NCI-H1694 (cell line): ENCODE results near the gene DEPDC1B.
"Not testable (repeated sequence)": the region's sequence is repeated elsewhere in the genome, so short reads cannot be mapped to it uniquely, and the experiment has no call there.

ENCODE experiments used
- DNase-seq: peaks from one replicate; lab custom pipeline; 2025; lab: John Stamatoyannopoulos, UW

The DEPDC1B gene, protein sequence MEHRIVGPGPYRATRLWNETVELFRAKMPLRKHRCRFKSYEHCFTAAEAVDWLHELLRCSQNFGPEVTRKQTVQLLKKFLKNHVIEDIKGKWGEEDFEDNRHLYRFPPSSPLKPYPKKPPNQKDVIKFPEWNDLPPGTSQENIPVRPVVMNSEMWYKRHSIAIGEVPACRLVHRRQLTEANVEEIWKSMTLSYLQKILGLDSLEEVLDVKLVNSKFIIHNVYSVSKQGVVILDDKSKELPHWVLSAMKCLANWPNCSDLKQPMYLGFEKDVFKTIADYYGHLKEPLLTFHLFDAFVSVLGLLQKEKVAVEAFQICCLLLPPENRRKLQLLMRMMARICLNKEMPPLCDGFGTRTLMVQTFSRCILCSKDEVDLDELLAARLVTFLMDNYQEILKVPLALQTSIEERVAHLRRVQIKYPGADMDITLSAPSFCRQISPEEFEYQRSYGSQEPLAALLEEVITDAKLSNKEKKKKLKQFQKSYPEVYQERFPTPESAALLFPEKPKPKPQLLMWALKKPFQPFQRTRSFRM

DNA sequence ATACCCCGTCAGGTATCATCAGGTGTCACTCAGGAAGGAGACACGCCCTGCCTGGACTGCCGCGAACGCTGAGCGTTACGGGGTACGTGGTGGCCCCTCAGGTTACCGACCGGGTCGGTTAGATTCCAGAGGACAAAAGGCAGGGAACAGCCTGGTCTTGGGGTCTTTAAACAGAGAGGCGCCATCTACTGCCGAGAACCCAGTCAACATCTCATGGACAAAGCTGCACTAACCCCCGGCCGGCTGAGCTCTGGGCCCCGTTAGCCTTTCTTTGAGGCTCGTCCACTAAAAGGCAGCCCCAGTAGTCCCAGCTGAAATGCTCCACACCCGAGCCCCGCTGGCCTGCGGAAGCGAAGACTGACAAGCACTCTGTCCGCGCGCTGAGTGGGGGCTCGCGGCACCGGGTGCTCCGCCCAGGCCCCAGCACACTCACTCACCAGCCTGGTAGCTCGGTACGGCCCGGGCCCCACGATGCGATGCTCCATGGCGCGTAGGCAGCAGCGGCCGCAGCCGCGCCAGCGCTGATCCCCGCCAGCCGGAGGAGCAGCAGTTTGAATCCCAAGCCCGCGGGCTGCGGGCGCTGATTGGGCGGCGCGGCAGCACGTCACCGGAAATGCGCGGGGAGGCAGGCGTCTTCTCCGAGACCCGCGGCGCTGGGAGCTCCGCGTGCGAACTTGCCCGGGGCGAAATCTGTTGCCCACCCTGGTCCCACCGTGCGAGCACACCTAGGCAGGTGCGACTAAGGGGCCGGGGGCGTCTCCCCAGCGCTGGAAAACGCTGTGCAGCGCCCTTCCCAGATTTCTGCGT lies at the start of gene DEPDC1B:
TSS of gene DEPDC1B (minus strand) at position 558 of the 807 bp plus-strand sequence. CDS start at position 485, 73 bp downstream.
- peak; percentile 74 for DNase-seq

DNA sequence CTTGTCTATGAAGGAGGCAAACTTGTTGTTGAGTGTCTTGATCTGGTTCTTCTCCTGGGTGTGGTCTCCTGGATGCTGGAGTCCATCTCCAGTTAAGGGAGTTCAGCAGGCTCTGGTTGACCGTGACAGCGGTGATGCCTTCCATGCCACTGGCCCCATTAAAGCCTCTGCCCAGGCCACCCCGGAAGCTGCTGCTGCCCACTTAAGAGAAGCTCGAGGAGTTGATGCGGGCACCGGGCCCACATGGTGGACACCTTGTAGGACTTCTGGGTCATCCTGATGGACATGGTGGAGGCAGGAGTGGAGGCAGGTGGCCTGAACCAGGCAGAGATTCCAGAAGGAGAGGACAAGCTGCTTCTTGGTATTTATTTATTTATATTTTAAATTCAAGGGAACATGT lies 44.7 kb upstream of the DEPDC1B start:
- no peak for DNase-seq

DNA sequence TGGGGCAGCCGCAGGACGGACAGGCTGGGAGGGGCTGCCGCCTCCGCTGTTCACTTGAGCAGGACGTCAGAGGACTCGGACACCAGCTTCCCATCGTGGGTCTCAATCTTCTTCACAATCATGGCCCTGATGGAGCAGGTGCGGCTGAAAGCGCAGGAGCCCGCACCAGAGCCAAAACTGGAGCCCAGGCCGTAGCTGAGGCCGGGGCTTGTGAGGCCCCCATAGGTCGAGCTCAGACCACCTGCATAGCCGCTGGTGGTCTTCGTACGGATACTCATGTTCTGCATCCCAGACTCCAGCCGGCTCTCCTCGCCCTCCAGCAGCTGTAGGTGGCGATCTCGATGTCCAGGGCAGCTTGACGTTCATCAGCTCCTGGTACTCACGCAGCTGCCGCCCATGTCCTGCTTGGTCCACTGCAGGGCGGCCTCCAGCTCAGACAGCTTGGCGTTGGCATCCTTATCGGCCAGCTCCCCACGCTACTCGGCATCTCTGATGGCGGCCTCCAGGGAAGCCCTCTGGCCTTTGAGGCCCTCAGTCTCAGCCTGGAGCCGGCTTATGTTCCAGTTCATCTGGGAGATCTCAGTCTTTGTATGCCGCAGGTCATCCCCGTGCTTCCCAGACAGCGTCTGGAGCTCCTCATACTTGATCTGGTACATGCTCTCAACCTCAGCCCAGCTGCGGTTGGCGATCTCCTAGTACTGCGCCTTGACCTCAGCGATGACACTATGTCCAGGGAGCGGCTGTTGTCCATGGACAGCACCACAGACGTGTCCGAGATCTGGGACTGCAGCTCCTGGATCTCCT lies 43.7 kb upstream of the DEPDC1B start:
- DNase-seq: no peak

DNA sequence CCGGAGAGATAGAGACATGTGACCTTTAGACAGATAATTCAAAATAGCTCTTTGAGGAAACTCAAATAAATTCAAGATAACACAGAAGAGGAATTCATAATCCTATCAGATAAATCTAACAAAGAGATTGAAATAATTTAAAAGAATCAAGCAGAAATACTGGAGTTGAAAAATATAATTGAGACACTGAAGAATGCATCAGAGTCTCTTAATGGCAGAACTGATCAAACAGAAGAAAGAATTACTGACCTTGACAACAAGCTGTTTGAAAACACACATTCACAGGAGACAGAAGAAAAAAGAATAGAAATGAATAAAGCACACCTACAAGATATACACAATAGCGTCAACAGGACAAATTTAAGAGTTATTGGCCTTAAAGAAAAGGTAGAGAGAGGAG lies 40.4 kb upstream of the DEPDC1B start:
- DNase-seq: no peak

DNA sequence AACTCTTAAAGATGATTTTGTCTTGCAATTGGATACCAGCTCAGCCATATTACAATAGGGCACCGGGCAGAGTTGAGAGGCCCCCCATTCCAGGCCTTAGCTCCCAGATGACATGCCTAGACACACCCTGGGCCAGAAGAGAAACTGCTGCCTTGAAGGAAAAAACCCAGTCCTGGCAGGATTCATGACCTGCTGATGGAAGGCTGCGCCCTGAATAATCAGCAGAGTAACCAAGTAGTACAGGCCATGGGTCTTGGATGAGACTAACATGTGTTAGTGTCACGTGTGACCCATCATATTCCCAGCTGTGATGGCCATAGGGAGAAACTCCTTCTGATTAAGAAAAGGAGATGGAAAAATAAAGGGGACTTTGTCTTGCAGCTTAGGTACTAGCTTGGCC lies 39.0 kb upstream of the DEPDC1B start:
- DNase-seq: no peak

DNA sequence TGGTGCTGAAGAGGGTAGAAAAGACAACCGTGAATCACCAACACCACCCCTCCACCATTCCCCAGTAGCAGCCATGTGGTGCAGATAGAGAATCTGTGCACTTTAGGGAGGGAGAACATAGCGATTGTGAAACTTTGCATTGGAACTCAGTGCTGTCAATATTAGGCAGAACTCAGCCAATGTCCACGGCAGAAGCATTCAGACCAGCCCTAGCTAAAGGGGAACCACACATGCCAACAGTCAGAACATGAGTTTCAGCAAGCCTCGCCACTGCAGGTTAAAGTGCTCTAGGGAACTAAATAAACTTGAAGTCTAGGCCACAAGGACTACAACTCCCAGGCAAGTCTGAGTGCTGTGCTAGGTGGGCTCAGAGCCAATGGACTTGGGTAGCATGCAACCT lies 38.5 kb upstream of the DEPDC1B start:
- DNase-seq: no peak

DNA sequence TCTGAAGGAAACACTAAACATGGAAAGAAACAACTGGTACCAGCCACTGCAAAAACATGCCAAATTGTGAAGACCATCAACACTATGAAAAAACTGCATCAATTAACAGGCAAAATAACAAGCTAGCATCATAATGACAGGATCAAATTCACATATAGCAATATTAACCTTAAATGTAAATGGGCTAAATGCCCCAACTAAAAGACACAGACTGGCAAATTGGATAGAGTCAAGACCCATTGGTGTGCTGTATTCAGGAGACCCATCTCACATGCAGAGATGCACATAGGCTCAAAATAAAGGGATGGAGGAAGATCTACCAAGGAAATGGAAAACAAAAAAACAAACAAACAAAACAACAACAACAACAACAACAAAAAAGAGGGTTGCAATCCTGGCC lies 30.9 kb upstream of the DEPDC1B start:
- DNase-seq: not testable (repeated sequence)

DNA sequence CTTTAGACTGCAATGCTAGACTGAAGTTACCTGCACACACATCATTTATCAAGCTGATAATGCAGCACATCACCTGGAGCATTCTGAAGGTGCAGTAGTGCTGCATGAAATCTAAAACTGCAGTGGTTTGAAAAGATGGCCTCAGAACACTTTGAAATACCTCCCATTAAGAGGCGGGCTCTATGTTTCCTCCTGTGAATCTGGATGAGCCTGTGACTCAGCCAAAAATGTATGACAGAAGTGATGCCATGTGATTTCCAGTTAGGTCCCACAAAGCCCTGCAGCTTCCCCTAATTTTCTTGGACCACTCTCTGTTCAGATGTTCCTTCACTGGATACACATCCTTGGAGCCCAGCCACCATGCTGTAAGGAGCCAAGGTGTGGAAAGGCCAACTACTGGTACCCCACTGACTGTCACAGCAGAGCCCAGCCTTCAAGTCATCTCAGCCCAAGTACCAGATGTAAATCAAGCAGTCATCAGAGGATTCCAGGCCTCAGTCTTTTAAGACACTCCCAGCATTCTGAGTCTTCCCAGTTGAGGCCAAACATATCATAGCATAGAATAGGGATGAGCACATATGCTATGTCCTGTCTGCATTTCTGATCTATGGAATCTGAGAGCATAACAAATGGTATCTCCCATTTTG lies 27.2 kb upstream of the DEPDC1B start:
- no peak for DNase-seq

DNA sequence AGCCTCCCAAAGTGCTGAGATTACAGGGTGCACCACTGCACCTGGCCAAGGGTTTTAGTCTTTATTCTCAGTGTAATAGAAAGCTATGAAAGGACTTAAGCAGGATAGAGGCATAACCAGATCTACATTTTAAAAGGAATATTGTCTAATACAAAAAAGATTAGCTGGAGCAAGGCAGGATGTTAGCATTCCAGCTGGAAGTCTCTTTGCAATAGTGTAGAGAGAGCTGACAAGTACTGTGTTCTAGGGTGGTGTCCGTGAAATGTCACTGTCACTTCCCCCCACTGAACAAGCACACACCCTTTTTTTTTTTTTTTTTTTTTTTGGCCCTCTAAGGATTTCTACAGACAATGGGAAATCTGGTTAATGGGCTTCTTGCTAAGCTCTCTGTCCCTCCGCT lies 24.2 kb upstream of the DEPDC1B start:
- DNase-seq: no peak

DNA sequence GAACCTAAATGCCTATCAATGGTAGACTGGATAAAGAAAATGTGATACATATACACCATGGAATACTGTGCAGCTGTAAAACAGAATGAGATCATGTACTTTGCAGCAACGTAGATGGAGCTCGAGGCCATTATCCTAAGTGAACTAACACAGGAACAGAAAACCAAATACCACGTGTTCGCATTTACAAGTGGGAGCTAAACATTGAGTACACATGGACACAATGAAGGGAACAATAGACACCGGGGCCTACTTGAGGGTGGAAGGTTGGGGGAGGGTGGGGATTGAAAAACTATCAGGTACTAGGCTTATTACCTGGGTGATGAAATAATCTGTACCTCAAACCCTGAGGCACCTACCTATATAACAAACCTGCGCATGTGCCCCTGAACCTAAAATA lies 22.4 kb upstream of the DEPDC1B start:
- peak; percentile 22 for DNase-seq

DNA sequence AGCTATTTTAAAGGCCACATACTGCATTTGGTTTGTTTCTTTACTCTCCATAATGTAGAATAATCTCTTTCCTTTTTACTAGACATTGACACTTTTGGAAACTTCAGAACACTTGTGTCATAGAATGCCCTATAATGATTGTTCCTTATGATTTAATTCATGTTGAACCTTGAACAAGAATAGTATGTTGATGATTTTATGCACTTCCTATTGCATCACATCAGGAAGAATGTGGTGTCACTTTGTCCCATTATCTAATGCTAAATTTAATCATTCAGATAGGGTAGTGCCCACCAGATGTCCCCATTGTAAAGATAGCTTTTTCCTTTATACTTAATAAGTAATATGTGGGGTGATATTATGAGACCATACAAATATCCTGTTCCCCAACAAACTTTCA lies 19.4 kb upstream of the DEPDC1B start:
- no peak for DNase-seq

DNA sequence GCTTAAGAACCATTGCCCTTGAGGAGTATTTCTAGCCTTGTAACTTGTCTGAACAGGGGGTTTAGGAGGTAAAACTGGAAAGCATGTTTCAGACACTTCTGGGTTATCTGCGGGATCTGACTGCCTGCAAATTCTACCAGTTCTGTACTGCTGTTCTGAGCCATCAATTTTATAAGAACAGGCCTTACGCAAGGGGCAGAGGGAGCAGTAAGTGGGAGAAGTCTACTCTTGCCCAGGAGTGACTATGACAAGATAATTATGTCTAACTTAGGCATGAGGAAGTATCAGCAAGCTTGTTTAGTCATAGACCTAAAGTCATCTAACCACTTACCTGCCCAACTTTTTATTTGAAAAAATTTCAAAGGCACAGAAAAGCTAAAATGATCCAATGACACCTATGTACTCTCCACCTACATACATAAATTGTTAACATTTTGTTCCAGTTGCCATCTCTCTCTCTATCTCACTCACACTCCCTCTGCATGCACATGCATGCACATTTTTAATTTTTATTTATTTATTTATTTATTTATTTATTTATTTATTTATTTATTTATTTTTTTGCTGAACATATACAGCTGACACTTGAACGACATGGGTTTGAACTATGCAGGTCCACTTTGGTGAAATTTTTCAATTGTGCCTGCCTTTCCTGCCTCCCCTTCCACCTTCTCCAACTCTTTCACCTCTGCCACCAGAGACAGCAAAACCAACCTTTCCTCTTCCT lies 18.4 kb upstream of the DEPDC1B start:
- no peak for DNase-seq

DNA sequence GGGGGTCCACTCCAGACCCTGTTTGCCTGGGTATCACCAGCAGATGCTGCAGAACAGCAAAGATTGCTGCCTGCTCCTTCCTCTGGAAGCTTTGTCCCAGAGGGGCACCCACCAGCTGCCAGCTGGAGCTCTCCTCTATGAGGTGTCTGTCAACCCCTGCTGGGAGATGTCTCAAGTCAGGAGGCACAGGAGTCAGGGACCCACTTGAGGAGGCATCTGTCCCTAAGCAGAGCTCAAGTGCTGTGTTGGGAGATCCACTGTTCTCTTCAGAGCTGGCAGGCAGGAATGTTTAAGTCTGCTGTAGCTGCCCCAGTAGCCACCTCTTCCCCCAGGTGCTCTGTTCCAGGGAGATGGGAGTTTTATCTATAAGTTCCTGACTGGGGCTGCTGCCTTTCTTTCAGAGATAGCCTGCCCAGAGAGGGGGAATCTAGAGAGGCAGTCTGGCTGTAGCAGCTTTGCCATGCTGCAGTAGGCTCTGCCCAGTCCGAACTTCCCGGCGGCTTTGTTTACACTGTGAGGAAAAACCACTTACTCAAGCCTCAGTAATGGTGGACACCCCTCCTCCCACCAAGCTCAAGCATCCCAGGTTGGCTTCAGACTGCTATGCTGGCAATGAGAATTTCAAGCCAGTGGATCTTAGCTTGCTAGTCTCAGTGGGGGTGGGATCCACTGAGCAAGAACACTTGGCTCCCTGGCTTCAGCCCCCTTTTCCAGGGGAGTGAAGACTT lies 15.4 kb upstream of the DEPDC1B start:
- not testable (repeated sequence) for DNase-seq

DNA sequence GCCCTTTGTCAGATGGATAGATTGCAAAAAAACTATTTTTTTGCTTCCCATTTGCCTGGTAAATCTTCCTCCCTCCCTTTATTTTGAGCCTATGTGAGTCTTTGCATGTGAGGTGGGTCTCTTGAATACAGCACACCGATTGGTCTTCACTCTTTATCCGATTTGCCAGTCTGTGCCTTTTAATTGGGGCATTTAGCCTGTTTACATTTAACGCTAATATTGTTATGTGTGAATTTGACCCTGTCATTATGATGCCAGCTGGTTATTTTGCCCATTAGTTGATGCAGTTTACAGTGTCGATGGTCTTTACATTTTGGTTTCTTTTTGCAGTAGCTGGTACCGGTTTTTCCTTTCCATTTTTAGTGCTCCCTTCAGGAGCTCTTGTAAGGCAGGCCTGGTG lies 13.0 kb upstream of the DEPDC1B start:
- DNase-seq: no peak

DNA sequence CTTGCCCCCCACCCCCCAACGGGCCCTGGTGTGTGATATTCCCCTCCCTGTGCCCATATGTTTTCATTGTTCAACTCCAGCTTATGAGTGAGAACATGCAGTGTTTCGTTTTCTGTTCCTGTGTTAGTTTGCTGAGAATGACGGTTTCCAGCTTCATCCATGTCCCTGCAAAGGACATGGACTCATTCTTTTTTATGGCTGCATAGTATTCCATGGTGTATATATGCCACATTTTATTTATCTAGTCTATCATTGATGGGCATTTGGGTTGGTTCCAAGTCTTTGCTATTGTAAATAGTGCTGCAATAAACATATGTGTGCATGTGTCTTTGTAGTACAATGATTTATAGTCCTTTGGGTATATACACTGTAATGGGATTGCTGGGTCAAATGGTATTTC lies 11.9 kb upstream of the DEPDC1B start:
- not testable (repeated sequence) for DNase-seq

DNA sequence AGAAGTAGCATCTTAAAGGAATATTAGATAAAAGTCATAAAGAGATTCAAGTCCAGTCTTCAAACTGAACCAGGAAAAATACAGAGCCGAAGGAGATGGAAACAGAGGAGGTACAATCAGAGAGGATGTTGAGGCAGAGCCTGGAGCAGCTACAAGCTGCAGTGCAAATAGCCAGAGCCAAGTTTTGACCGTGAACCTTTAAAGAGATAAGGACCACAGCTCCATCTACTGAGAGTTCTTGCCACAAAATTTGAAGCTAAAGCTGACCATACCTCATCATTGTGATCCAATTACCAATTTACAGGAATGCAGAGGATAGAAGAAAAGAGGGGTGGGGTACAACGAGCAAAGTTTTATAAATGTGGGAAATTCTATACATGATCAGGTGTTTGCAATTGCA lies 10.4 kb upstream of the DEPDC1B start:
- DNase-seq: no peak

DNA sequence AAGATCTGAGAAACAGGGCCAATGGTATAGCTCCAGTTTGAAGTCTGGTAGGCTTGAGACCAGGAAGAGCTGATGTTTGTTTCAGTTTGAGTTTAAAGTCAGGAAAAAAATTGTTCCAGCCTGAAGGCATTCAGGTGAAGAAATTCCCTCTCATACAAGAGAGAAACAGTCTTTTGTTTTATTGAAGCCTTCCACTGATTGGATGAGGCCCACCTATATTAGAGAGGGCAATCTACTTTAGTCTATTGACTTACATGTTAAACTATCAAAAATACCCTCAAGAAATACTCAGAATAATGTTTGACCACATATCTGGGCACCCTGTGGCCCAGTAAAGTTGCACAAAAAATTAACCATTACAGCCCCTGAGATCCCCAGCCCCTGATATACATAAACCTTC lies 5.2 kb upstream of the DEPDC1B start:
- DNase-seq: no peak

DNA sequence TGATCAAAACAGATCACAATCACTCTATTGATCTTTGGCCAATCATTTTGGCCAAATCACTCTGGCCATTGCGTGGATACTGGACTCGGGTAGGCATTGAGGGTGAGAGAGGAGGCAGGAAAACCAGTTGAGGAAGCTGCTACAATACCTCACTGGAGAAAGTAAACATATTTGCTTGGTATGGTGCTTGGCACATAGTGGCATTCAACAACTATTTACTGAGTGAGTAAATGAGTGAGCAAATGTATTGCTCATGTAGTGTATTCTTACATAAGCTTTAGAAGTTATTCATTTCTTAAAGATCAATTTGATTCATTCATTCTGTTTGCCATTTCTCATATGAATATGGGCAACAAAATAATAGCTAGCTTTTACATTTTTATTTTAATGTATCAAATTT lies 4.0 kb upstream of the DEPDC1B start:
- DNase-seq: no peak

DNA sequence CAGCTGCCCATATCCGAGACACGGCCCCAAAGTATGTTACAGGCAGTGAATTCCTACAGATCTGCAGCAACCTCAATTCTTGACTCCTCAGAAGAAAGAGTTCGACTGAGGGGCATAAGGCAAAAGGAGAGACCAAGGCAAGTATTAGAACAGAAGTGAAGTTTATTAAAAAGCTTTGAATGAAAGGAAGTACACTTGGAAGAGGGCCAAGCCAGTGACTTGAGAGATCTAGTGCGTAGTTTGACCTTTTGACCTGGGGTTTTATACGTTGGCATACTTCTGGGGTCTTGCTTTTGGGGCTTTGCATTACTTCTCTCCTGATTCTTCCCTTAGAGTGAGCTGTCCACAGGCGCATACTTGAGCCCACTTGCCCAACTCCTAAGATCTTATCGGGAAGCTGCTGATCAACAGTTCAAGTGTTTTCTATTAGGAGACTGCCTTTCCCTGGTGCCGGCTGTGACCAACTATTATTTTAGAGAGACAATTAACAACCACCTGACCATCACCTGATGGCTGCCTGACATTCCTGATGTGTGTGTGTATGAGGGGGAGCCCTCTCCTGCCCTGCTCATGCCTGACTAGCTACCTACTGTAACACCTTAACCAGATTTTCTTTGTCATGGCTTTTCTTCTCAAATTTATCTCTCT lies 1.5 kb upstream of the DEPDC1B start:
- DNase-seq: no peak

DNA sequence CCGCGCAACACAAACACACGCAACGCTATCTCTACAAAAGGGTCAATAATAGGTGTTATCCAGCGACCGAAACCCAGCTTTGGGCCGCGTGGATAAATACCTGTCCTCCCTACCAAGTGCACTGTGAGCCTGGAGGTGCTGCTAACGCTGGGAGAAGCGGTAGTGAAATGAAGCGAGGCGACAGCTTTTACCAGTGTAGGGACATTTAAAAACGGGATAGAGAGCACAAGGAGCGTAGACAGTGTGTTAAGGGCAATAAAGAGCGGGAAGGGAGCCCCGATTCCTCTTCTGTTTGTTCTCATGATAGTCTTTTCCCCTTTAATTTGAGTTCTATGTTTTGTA lies 421 bp upstream of the DEPDC1B start:
- no peak for DNase-seq
